ENCODE results near the gene AIF1L. TPM values are rescaled to one million over a fixed set of nuclear protein-coding genes. Genes with fewer than 3 reads are reported as not detected.
"Not testable (repeated sequence)": the region's sequence is repeated elsewhere in the genome, so short reads cannot be mapped to it uniquely, and the experiment has no call there.

Gene AIF1L
- total RNA-seq, 1 experiment from 2014 or later = 5.6 TPM

GRCh38 chr9:131097948-131098278 is 1.6 kb downstream of the AIF1L start:
- Histone ChIP-seq H3K4me1 (ENCODE audit: insufficient read depth, low read length, poor library complexity, severe bottlenecking) (no peaks in the 10 kb centered on the region), H3K4me3 (ENCODE audit: low read depth, low read length, poor library complexity, severe bottlenecking) (no peak overlapping the region), H3K27me3 (replicated peaks; ENCODE audit: insufficient read depth, low read depth, low read length, poor library complexity) (peaks cover 7% of the 10 kb centered on the region), H3K9me3 (ENCODE audit: low read depth, low read length, poor library complexity, severe bottlenecking) (no peaks in the 10 kb centered on the region), H3K27ac (ENCODE audit: low read depth, low read length, poor library complexity, severe bottlenecking) (no peak overlapping the region), H3K36me3 (ENCODE audit: insufficient read depth, low read length, poor library complexity, severe bottlenecking) (no peaks in the 10 kb centered on the region)
- ChIA-PET CTCF (no interaction called here), POLR2A (ENCODE audit: low non-redundant PET) (no interaction called here)
- BruUV-seq (replicated peaks) = no TSS peak
- intact Hi-C loops (cut with micrococcal nuclease; ENCODE audit: unreplicated experiment) = no loop called here
- TF ChIP-seq CTCF (conservative IDR thresholded peaks at IDR 0.05; ENCODE audit: low read depth, low read length) (no peak), EZH2 (IDR thresholded peaks at IDR 0.05; ENCODE audit: borderline replicate concordance, low read depth, low read length, poor library complexity, severe bottlenecking) (no peak)
- no peak for DNase-seq (ENCODE audit: low spot score)

GRCh38 chr9:131098391-131099101 is 2.2 kb downstream of the AIF1L start:
- CTCF ChIA-PET = interaction anchor here (0.6 kb wide), 1 partner anchor 47 kb away, joined by 4 read pairs; no protein-coding TSS in a partner anchor
- Histone ChIP-seq H3K36me3 (ENCODE audit: insufficient read depth, low read length, poor library complexity, severe bottlenecking) (no peaks in the 10 kb centered on the region), H3K4me3 (ENCODE audit: low read depth, low read length, poor library complexity, severe bottlenecking) (no peak overlapping the region), H3K27me3 (replicated peaks; ENCODE audit: insufficient read depth, low read depth, low read length, poor library complexity) (peaks cover 7% of the 10 kb centered on the region), H3K4me1 (ENCODE audit: insufficient read depth, low read length, poor library complexity, severe bottlenecking) (no peaks in the 10 kb centered on the region), H3K27ac (ENCODE audit: low read depth, low read length, poor library complexity, severe bottlenecking) (no peak overlapping the region), H3K9me3 (ENCODE audit: low read depth, low read length, poor library complexity, severe bottlenecking) (no peaks in the 10 kb centered on the region)
- DNase-seq (ENCODE audit: low spot score) = no peak
- TF ChIP-seq EZH2 (IDR thresholded peaks at IDR 0.05; ENCODE audit: borderline replicate concordance, low read depth, low read length, poor library complexity, severe bottlenecking) = no peak
- TF ChIP-seq CTCF (conservative IDR thresholded peaks at IDR 0.05; ENCODE audit: low read depth, low read length) = no peak
- intact Hi-C loops (cut with micrococcal nuclease; ENCODE audit: unreplicated experiment) = no loop called here
- BruUV-seq (replicated peaks) = no TSS peak
- POLR2A ChIA-PET (ENCODE audit: low non-redundant PET) = no interaction called here

GRCh38 chr9:131099102-131099606 is 2.8 kb downstream of the AIF1L start:
- TF ChIP-seq EZH2 (IDR thresholded peaks at IDR 0.05; ENCODE audit: borderline replicate concordance, low read depth, low read length, poor library complexity, severe bottlenecking) (no peak), CTCF (conservative IDR thresholded peaks at IDR 0.05; ENCODE audit: low read depth, low read length) (no peak)
- DNase-seq (ENCODE audit: low spot score) = no peak
- peaks cover 7% of the 10 kb centered on the region for H3K27me3 ChIP-seq (replicated peaks; ENCODE audit: insufficient read depth, low read depth, low read length, poor library complexity)
- no peak overlapping the region for H3K27ac ChIP-seq (ENCODE audit: low read depth, low read length, poor library complexity, severe bottlenecking)
- BruUV-seq (replicated peaks) = no TSS peak
- no peaks in the 10 kb centered on the region for H3K36me3 ChIP-seq (ENCODE audit: insufficient read depth, low read length, poor library complexity, severe bottlenecking)
- H3K9me3 ChIP-seq (ENCODE audit: low read depth, low read length, poor library complexity, severe bottlenecking) = no peaks in the 10 kb centered on the region
- POLR2A ChIA-PET (ENCODE audit: low non-redundant PET) = no interaction called here
- no peak overlapping the region for H3K4me3 ChIP-seq (ENCODE audit: low read depth, low read length, poor library complexity, severe bottlenecking)
- H3K4me1 ChIP-seq (ENCODE audit: insufficient read depth, low read length, poor library complexity, severe bottlenecking) = no peaks in the 10 kb centered on the region
- CTCF ChIA-PET = interaction anchor here (0.6 kb wide), 1 partner anchor 48 kb away, joined by 4 read pairs; no protein-coding TSS in a partner anchor
- intact Hi-C loops (cut with micrococcal nuclease; ENCODE audit: unreplicated experiment) = no loop called here

- H3K9me3 ChIP-seq (ENCODE audit: low read depth, low read length, poor library complexity, severe bottlenecking); POLR2A ChIA-PET (ENCODE audit: low non-redundant PET); H3K27me3 ChIP-seq (replicated peaks; ENCODE audit: insufficient read depth, low read depth, low read length, poor library complexity); H3K4me3 ChIP-seq (ENCODE audit: low read depth, low read length, poor library complexity, severe bottlenecking); BruUV-seq (replicated peaks); H3K36me3 ChIP-seq (ENCODE audit: insufficient read depth, low read length, poor library complexity, severe bottlenecking); H3K4me1 ChIP-seq (ENCODE audit: insufficient read depth, low read length, poor library complexity, severe bottlenecking); DNase-seq (ENCODE audit: low spot score); CTCF ChIA-PET; H3K27ac ChIP-seq (ENCODE audit: low read depth, low read length, poor library complexity, severe bottlenecking); intact Hi-C loops (cut with micrococcal nuclease; ENCODE audit: unreplicated experiment): not testable (repeated sequence)
Observed at GRCh38 chr9:131099845-131100244, 3.5 kb downstream of the AIF1L start.

Data from A673 (cell line).